ENCODE measurements around the gene CCDC24.

DNA sequence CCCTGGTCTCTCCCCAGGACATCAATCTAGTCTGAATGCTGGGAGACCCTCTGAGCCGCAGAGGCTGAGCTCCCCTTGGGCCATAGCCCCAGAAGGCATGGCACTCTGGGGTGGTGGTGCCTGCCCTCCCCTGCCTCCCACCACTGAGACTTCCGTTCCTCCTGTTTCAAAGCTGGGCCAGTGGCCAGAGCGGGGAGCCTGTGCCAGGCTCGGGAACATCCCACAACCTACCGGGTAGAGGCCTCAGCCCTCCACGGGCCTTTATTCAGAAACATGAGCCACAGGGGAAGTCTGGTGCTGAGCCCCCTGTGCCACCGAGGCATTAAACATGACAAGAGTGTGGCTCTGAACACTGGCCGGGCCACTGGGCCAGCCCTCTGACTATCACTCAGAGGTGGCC is 8.1 kb downstream of the CCDC24 start:
- TF ChIP-seq EZH2 (IDR thresholded peaks at IDR 0.05) (no peak), POLR2AphosphoS5 (IDR thresholded peaks at IDR 0.05; ENCODE audit: borderline replicate concordance, low read depth, low read length) (no peak)

Data from SK-N-MC (cell line).